HL-60 (cell line): ENCODE results near the gene ACTR3C.

Experiments
- CTCF ChIP-seq: IDR thresholded peaks from one replicate; pipeline ENCODE4 v1.5.1; 2011; ENCODE audit warnings: low read length, control low read depth, inconsistent platforms; ENCODE audit not compliant: insufficient read depth
- POLR2AphosphoS5 ChIP-seq: IDR thresholded peaks from 2 replicates; pipeline ENCODE4 v1.6.1; 2012; ENCODE audit warnings: low read depth

GRCh38 chr7:150343225-150343624 is 19.9 kb upstream of the ACTR3C start:
- no peak for TF ChIP-seq POLR2AphosphoS5
- no peak for TF ChIP-seq CTCF
